ENCODE results near the gene KCTD17.

DNA sequence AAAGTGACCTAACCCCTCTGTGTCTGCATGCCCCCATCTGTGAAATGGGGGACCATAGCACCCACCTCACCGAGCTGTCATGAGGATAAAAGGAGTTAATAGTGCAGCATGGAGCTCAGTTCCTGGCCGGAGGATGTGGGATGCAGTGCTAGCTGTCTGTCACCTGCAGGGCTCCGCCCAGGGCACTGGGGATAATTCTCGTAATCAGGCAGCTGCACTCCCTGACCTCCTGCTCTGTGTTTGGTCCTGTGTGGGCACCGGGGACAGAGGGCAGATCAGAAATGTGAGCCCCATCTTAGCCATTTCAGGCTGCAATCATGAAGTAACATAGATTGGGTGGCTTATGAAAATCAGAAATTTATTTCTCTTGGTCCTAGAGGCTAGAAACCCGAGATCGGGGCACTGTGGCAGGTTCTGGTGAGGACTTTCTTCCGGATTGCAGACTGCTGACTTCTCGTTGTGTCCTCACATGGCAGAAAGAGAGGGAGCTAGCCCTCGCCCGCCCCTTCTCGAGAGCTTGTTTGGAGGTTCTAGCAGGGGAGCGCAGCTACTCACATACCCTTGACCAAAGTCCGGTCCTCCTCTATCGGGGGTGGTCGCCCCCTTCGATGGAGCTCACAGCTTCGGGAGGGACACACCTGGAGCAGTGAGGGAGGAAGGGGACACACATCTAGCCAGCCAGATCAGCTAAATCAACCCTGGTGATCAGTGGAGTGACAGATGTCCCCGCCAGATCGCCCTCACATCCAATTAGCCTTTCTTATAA, 3.2 kb downstream of the KCTD17 start:
- TF ChIP-seq, protein P1, sequence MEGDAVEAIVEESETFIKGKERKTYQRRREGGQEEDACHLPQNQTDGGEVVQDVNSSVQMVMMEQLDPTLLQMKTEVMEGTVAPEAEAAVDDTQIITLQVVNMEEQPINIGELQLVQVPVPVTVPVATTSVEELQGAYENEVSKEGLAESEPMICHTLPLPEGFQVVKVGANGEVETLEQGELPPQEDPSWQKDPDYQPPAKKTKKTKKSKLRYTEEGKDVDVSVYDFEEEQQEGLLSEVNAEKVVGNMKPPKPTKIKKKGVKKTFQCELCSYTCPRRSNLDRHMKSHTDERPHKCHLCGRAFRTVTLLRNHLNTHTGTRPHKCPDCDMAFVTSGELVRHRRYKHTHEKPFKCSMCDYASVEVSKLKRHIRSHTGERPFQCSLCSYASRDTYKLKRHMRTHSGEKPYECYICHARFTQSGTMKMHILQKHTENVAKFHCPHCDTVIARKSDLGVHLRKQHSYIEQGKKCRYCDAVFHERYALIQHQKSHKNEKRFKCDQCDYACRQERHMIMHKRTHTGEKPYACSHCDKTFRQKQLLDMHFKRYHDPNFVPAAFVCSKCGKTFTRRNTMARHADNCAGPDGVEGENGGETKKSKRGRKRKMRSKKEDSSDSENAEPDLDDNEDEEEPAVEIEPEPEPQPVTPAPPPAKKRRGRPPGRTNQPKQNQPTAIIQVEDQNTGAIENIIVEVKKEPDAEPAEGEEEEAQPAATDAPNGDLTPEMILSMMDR (IDR thresholded peaks at IDR 0.05 in 4 of 5, conservative IDR thresholded peaks at IDR 0.05 in 1 of 5) = no peak
- no peak for TF ChIP-seq POLR2A (IDR thresholded peaks at IDR 0.05)
